Measurements from ENCODE around the gene FCHSD2. TPM values are rescaled to one million over a fixed set of nuclear protein-coding genes. Genes with fewer than 3 reads are reported as not detected.

Gene FCHSD2
- total RNA-seq, 1 donor from 2014 or later = 10.0 TPM

GRCh38 chr11:72787216-72788104, 354.7 kb downstream of the FCHSD2 start:
- DNase-seq (ENCODE audit: low read depth) (no peak), FAIRE-seq (no peak)
- H3K27me3 ChIP-seq (ENCODE audit: control insufficient read depth, insufficient read depth, low read length) = no peaks in the 10 kb centered on the region
- no peak overlapping the region for H3K4me3 ChIP-seq (ENCODE audit: low read depth, low read length)
- H3K36me3 ChIP-seq (ENCODE audit: control insufficient read depth, insufficient read depth, low read length) = no peaks in the 10 kb centered on the region
- TF ChIP-seq CTCF (IDR thresholded peaks at IDR 0.05; ENCODE audit: insufficient read depth, low read length, severe bottlenecking) = peak; percentile 18

Other genes with a start within 250 kb of the FCHSD2 start
- 9.0 and 13.7 TPM in 2 replicates for gene P2RY2, start 76.0 kb upstream of the FCHSD2 start, total RNA-seq
- gene P2RY6, start 130.0 kb upstream of the FCHSD2 start, total RNA-seq = 0.26 TPM in 1 of 2 replicates, not detected in the other
- 4.5 and 5.1 TPM in 2 replicates for gene ARHGEF17, start 166.0 kb upstream of the FCHSD2 start, total RNA-seq
- gene RELT, start 234.1 kb upstream of the FCHSD2 start, total RNA-seq = 2.9 and 3.4 TPM in 2 replicates

Measured in bronchial epithelial cell (primary cell).